Activated T-cell treated with anti-CD3 and anti-CD28 coated beads, Interleukin-2, amount 50 U/mL, for 1 hour (primary cell): ENCODE data around the gene MACROD2.
"Not testable (repeated sequence)": the region's sequence is repeated elsewhere in the genome, so short reads cannot be mapped to it uniquely, and the experiment has no call there.

Experiments
- DNase-seq: peaks from one replicate; pipeline ENCODE4 v3.0.0-alpha.2; 2020

MACROD2 gene

GRCh38 chr20:14889496-14890255 is 894.4 kb downstream of the MACROD2 start:
- no peak for DNase-seq

GRCh38 chr20:14890713-14891112 is 895.4 kb downstream of the MACROD2 start:
- no peak for DNase-seq

- no peak for DNase-seq
These were observed 897.5 kb downstream of the MACROD2 start for GRCh38 chr20:14892782-14893181.

- no peak for DNase-seq
These were observed 901.3 kb downstream of the MACROD2 start for GRCh38 chr20:14896569-14896968.

- no peak for DNase-seq
These were observed 902.3 kb downstream of the MACROD2 start for GRCh38 chr20:14897608-14898007.

GRCh38 chr20:14902432-14903089 is 907.2 kb downstream of the MACROD2 start:
- no peak for DNase-seq

GRCh38 chr20:14906908-14907434 is 911.7 kb downstream of the MACROD2 start:
- DNase-seq, result no peak

GRCh38 chr20:14910126-14910525 is 914.8 kb downstream of the MACROD2 start:
- no peak for DNase-seq

GRCh38 chr20:14913896-14914620 is 918.7 kb downstream of the MACROD2 start:
- DNase-seq, result no peak

- no peak for DNase-seq
These were observed 919.3 kb downstream of the MACROD2 start for GRCh38 chr20:14914633-14915032.

- DNase-seq, result no peak
These were observed 920.0 kb downstream of the MACROD2 start for GRCh38 chr20:14915356-14915755.

GRCh38 chr20:14916360-14916920 is 921.1 kb downstream of the MACROD2 start:
- DNase-seq, result no peak

- DNase-seq, result no peak
These were observed 923.0 kb downstream of the MACROD2 start for GRCh38 chr20:14918281-14918680.

- DNase-seq, result no peak
These were observed 923.7 kb downstream of the MACROD2 start for GRCh38 chr20:14918976-14919375.

GRCh38 chr20:14919501-14920081 is 924.3 kb downstream of the MACROD2 start:
- DNase-seq, result no peak

GRCh38 chr20:14921513-14921912 is 926.2 kb downstream of the MACROD2 start:
- no peak for DNase-seq

- DNase-seq, result no peak
These were observed 927.4 kb downstream of the MACROD2 start for GRCh38 chr20:14922503-14923267.

- no peak for DNase-seq
These were observed 929.1 kb downstream of the MACROD2 start for GRCh38 chr20:14924433-14924832.

GRCh38 chr20:14925300-14925699 is 930.0 kb downstream of the MACROD2 start:
- no peak for DNase-seq

- DNase-seq, result not testable (repeated sequence)
These were observed 931.1 kb downstream of the MACROD2 start for GRCh38 chr20:14926436-14926835.

GRCh38 chr20:14928083-14928482 is 932.8 kb downstream of the MACROD2 start:
- no peak for DNase-seq

GRCh38 chr20:14929388-14929787 is 934.1 kb downstream of the MACROD2 start:
- DNase-seq, result no peak
